GM18508 (cell line): ENCODE results near the gene NUDT4B.
"Not testable (repeated sequence)": the region's sequence is repeated elsewhere in the genome, so short reads cannot be mapped to it uniquely, and the experiment has no call there.

Source experiments
- ATAC-seq: cut with Tn5 transposase; IDR thresholded peaks from one replicate; pipeline ENCODE4 v1.9.1; 2021; ENCODE audit warnings: moderate number of reproducible peaks; ENCODE audit not compliant: insufficient read depth, unreplicated experiment

Gene NUDT4B

DNA sequence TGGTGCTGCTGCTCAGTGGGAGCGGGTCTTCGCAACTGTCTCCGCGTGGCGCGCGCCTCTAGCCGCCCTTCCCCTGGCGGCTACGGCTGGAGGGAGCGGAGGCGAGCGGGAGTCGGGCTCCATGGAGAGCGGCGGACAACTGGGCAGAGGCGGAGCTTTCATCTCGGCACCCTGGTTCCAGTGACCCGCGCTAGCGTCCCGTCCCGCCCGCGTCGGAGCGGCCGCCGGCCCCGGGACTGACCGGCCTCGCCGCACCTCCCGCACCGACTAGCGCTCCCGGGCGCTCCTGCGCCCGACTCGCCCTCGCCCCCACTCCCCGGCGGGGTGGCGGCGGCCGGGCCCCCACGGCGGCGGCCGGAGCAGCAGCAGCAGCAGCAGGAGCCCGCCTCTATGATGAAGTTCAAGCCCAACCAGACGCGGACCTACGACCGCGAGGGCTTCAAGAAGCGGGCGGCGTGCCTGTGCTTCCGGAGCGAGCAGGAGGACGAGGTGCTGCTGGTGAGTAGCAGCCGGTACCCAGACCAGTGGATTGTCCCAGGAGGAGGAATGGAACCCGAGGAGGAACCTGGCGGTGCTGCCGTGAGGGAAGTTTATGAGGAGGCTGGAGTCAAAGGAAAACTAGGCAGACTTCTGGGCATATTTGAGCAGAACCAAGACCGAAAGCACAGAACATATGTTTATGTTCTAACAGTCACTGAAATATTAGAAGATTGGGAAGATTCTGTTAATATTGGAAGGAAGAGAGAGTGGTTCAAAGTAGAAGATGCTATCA is at the start of gene NUDT4B:
NUDT4B (plus strand) TSS at position 212 of the 772 bp plus-strand sequence; CDS start at position 391, 179 bp downstream.
- peak; percentile 19 for ATAC-seq

DNA sequence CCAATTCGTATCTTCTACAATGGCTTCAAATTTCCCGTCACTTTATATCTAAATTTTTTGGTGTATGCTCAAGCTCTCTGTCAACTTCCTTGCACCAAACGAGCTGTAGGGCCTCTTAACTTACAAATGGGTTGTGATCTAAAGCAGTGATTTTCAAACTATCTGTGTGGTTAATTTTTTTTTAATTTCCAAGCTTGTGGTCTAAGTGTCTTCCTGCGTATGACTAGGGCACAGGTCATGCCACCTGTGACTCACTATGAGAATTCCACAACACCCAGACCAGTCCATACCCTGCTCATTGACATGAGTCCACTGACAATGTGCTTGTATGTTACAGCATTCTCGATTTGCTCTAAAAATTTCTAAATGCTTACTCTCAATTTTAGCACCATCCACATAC is 49.2 kb upstream of the NUDT4B start:
- ATAC-seq: not testable (repeated sequence)

DNA sequence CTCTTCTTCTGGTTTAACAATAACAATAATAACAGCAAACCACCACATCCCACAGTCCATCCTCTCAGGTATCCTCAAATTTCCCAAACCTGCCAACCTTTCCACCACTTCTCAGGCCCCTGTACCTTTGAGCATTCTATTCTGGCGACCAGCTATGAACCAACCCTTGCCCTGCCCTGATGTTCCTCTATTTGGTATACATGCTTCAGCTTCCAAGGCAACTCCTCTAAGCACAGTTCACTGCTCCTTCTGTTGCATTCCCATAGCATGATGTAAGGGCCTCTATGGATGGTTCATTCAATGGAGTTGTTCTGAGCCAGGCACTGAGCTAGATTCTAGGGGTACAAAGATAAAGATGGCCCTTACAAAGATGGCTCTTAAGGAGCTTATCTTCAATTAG is 46.3 kb upstream of the NUDT4B start:
- not testable (repeated sequence) for ATAC-seq

DNA sequence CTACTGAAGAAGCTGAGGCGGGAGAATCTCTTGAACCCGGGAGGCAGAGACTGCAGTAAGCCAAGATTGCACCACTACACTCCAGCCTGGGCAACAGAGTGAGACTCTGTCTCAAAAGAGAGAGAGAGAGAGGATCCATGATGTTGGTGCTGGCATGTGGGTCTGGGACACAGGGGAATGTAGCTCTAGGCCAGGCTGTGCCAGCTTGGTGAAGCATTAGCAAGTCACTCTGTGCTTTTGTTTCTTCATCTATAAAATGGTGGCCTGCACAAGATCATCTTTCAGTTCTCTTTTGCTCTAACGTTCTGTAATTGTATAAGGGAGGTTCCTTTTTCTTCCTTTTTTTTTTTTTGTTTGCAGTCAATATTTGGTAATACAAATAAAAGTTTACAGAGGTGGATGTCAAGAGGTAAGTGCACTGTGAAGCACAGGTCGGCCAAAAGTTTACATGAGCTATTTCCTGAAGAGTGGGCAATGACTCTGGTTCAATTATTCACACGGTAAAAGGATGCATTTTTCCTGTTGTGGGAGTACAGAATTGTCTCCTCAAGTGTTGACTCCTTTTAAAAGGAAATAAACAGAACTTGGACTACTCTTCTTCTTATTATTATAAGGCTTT is 44.5 kb upstream of the NUDT4B start:
- ATAC-seq: not testable (repeated sequence)

DNA sequence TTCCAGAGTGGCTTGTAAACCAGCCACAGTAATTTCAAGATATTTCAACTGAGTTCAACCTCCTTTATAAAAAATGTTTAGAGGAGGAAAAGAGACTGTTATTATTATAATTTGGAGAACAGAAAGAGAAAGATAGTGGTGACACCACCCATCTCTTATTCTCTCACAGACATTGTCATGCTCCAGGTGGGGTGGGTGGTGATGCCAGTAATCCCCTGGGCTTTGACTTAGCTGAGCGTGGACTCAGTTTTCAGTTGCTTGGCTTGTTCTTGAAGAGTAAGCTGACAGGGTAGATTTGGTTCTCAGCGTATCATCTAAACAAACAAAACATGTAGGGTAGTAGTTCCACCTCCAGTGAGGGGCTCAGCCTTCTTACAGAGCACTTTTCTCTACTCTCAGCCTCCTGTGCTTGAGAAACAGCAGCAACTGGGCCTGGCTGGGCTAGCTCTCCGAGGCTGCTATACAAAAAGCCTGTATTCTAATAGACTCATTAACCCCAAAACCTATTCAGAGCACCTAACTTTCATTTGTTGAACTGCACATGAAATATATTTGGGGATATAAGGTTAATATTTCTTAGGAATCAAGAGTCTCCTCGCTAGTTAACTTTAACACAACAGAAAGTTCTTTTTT is 43.1 kb upstream of the NUDT4B start:
- ATAC-seq: not testable (repeated sequence)

DNA sequence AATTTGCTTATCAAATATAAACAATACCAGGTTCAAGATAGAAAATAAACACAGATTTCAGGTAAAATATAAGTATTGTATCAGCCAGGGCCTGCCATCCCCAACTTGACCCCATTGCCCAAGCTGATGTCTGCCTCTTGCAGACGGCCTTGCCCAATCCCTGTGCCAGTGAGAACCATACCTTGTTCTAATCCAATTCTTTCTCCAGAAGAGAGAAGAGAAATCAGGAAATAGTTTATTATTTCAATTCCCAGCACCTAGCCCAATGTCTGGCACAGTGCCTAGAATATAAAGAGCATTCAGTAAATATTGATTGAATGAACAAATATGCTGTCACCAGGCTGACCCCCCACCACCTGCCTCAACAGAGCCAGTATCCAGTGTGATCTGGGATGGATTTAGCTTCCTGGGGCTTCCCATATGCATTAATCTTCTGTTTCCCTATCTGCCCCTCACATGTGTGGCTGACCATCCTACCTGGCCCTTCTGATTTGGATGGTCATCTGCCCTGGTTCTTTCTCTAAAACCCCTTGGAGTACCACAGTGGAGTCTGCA is 39.7 kb upstream of the NUDT4B start:
- not testable (repeated sequence) for ATAC-seq

DNA sequence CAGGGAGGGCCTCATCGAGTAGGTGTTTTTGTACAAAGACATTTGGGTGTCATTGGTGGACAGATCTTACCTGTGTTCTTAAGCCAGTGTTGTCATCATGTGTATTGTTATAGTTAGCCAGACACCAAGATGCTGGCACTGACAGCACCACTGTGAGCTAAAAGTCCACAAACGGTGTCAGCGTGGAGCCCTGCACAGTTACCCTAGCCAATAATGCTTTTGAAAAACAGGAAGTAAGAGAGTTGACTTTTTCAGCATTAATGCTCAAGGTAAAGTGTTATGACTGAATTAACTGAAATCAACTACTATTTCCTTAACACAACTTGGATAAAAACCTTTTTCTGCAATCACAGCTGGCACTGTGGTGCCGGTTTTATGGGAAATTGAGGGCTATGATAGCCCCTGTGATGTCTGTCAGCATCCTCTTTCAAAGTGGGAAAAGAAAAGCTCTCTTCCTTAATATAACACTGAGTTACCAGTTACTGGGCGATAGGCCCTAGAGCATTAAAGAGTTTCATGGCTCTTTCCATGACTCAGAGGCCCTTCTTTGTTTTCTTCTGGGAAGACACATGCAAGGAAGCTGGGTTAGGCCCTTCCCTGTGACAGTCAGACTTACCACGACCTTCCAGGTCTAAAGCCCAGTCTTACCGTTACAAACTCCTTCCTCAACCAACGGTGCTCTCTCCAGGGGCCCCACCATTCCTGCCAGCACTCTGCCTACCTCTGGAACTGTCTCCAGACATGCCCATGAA is 37.6 kb upstream of the NUDT4B start:
- ATAC-seq: not testable (repeated sequence)

DNA sequence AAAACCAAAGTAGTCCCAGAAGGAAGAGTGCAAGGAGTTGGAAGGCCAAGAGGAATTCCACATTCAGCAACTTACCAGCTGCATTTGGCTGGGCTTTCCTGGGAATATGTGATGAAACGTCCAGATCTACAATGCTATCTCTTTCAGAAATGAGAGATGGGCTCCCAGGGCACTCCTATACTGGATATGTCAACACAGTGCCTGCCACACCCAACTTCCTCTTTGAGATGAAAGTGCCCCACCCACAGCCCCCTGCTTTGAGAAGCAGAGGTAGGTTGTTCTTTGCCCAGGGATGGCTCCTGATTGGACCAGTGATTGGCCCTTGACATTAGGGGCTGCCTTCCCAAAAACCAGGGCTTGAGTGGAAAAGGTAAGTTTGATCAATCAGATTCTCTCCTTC is 36.2 kb upstream of the NUDT4B start:
- not testable (repeated sequence) for ATAC-seq

DNA sequence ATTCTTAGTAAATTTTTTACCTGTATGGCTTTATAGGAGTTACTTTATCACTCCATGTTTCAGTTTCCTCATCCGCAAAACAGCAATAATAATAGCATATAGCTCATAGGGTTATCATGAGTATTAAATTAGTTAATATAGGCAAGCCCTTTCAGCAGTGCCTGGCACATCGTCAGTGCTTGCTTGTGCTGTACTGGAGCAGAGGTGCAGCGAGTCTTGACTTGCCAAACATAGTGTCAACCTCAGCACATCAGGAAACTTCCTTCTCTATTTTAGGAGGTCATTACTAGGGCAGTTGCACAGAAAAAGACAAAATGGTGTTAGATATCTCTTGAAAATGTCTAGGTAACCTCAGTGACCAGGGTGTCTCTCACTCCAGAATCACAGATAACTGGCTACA is 33.1 kb upstream of the NUDT4B start:
- not testable (repeated sequence) for ATAC-seq

DNA sequence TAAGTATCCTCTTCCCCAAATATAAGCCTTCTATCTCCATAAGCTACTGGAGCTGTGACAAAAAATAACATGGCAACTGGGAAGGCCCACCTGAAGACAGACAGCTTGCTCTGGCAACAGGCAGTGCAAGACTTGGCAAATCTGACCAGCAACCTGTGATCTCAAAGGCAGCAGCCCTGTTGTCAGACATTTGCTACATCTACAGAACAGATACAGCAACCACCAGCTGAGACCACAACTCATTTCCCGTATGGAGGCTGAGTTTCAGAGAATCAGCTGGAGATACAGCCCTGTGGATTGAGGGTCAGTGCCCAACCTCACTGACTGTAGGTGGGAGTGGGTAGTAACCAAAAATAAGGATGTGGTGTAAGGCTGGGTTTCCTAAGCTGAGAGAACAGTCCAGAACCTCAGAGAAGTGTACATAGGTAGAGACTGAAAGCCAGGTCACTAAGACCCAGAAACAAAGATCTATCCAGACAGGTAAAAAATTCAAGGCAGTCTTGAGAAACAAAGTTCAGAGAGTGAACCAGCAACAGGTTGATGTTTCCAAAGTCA is 31.5 kb upstream of the NUDT4B start:
- not testable (repeated sequence) for ATAC-seq

DNA sequence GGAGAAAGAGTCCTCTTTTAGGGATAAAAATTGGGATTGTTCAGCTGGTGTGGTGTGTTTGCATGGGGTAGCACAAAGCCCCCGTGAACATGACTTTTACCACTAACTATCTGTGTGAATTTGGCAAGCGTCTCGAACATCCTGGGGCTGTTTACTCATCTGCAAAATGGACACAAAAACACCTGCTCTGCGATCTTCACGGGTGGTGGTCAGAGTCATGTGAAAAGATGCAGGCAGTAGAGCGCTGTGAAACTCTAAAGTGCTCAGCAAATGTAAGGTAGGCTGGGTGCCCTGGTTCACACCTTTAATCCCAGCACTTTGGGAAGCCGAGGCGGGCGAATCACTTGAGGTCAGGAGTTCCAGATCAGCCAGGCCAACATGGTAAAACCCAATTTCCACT is 27.7 kb upstream of the NUDT4B start:
- ATAC-seq: not testable (repeated sequence)

DNA sequence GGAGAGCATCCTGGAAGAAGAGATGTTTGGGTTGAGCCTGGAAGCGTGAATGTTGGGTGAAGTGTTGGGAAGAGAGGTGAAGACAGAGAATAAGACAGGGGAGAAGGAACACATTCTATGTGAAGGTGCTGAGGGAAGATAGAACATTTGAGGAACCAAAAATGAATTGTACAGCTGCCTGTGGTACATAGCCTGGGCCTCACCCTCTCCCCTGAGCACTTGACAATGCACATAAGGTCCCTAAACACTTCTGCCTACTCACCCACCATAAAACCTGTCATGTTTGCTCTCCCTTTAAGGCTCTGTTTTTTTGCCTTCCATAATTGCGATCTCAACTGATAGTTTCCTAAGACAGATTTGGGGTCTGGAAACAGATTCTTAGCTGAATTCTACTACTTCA is 25.8 kb upstream of the NUDT4B start:
- not testable (repeated sequence) for ATAC-seq

DNA sequence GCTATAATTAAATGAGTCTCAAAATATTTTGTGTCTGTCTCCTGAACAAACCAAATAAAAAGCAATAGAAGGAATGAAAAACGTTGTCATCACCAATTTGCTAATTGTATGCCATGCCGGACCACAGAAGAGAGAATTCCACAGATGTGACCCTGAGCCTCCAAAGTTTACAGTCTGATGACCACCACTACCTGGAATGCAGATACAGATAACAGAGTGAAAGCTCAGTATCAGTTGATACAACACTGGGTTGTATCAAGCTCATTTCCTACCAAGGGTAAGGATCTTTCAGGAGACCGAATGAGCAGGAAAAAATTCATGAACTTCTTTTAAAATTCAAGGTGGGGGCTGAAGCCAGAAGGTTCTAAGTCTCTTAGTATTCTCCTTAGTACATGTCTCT is 25.1 kb upstream of the NUDT4B start:
- not testable (repeated sequence) for ATAC-seq

DNA sequence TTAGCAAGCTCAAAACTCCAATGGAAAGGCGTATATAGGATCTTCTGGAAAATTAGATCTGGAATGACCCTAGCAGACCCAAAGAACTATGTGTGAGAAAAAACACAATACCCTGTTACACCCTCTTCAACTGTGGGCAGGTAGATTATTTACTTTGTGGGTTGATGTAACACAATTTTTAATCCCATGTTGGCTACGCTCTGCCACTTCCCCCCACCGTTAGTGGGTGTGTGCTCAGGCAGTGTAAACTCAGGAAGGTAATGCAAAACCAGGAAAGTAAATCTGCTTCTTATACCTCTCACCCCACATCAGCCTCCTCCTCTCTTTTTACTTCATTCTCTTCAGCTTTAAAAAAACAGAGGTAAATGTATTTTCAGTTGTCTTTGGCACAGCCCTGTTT is 23.7 kb upstream of the NUDT4B start:
- not testable (repeated sequence) for ATAC-seq

DNA sequence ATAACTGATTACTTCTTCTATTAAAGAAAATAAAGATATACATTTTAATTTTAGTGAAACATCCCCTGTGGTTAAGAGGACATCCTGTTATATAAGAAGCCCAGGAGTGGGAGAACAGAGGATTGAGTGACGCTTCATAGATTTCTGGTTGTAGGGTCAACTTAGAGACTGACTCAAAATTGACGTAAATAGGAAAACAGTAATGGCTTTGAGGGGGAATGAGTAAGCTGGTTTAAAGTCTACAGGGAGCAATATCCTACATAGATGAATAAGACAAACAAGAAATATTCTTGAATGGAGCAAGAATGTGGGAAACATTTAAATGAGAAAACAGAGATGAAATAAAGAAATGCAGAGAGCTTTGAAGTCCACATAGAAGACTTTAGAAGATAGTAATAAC is 20.7 kb upstream of the NUDT4B start:
- ATAC-seq: not testable (repeated sequence)

DNA sequence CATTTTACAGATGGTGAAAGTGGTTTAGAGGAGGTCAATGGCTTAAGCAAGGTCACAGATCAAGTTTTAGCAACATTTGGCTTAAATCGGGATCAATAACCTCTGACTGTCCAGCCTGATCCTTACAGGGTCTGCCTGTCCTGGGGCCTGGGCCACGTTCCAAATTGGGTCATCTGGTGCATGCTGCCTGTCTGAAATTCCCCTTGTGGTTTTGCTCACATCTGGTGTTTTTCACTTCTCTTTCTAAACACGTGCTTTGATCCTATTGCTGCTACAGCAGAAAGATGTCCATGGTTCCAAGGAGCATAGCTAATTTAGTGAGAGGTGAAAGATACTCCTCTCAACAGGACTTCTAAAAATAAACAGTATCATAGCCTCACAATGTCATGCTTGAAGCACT is 19.4 kb upstream of the NUDT4B start:
- ATAC-seq: peak; percentile 60

DNA sequence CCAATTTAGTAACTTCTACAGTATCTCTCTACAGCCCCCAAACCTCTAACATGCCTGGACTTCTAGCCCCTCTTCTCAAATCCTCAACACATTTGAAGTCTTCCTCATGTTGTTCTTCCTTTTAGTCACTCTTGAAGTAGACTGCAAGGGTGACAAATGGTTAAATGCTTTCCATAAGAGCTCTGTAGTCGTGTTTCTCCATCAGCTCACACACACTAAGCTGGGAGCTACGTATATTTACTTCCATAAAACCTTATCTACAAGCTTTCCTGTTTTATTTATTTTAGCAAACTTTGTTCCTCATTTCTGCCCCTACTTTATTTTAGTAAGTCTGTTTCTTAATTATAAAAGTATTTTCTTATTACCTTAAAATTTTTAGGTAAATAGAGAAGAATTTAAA is 19.0 kb upstream of the NUDT4B start:
- ATAC-seq: not testable (repeated sequence)

DNA sequence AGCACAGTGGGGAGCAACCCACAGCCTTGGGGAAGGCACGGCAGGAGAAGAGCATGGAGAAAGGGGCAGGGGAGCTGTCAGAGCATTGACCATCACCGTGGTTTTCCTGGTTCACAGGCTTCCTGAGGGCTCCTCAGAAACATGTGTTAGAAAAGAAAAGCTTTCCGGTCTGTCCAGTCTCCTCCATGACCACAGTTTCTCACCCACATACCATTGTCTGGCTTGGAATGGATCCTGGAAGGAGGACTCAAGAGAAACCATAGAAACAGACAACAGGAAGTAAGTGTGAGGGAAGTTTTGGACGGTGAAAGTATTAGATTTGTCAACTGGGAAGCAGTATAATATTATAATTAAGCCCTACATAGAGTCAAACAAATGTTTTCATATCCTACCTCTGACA is 16.3 kb upstream of the NUDT4B start:
- not testable (repeated sequence) for ATAC-seq

DNA sequence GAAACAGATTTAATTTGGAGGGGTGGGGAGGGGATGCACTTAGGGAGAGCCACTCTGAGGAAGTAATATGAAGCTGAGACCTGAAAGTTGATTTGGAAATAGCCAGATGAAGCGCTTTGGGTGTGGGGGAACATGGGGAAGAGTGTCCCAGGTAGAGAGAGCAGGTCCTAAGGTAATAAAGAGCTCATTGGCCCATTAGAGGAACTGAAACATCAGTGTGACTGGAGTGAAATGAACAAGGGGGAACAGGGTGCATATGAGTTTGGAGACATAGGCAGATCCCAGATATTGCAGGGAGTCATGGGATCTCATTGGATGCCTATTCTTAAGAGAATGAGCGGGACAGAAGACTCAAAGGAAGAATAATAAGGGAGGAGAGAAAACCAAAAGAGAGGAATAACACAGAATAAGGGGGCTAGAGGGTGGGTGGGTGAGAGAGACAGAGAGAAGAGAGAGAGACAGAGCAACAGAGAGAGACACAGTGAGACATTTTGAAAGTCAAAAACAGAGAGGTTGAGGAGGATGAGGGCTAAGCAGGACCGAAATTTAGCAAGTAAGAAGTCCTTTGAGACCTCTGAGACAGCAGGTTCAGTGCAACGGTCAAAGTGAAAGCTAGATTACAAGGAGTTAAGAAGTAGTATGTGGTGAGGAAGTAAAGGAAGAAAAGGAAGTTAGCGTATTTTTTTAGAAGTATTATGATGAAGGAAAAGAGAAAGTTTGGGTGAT is 14.8 kb upstream of the NUDT4B start:
- peak; percentile 59 for ATAC-seq
